Measurements from ENCODE around the gene BSG. TPM values are rescaled to one million over a fixed set of nuclear protein-coding genes. Genes with fewer than 3 reads are reported as not detected.

The BSG gene
- total RNA-seq, 1 experiment from 2014 or later: 653 TPM

DNA sequence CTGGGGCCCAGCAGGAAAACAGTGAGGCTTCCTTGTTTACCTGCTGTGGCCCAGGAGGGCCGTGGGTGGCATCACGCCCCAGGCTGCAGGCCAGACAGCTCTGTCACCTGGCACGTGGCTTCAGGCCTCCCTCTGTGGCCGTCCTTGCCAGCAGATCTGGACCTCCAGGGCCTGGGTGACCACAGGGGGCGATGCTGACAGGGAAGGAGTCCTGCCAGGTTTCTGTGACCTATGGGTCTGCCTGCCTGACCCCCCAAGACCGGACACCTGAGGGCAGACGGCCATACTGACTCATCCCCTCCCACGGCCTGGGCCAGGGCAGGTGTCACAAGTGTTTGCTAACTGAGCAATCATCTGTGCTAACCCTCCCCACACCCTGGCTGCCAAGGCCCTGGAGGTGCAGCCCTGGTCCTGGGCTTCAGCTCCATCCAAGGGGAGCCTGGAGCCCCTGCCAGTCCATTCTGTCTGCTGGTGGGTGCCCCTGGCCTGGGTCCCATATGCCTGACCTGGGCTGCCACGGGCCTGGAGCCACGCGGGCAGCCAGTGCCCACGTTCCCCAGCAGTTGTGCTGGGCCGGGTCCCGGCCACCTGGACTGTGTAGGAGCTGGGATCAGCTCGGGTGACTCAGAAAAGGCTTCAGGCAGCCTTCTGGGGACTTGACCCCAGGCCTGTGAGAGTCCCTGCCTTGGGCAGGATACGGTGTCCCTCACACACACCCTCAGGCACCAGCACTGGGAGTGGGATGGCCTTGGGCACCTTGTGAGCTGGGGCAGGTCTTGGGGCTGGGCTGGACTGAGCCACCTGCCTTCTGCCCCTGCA, 37.2 kb upstream of the BSG start:
- no peak for DNase-seq (ENCODE audit: low read depth, low spot score)
- TF ChIP-seq REST (IDR thresholded peaks at IDR 0.05; ENCODE audit: insufficient read depth in 1 of 2, low read depth in 2 of 2, low read length in 1 of 2) (no peak), POLR2AphosphoS5 (IDR thresholded peaks at IDR 0.05; ENCODE audit: low read depth, low read length) (no peak), SIN3A (IDR thresholded peaks at IDR 0.05; ENCODE audit: borderline replicate concordance, insufficient read depth, low read depth, low read length) (no peak), TCF7L2 (IDR thresholded peaks at IDR 0.05; ENCODE audit: low read depth, low read length) (no peak)
- TF ChIP-seq, protein P1, sequence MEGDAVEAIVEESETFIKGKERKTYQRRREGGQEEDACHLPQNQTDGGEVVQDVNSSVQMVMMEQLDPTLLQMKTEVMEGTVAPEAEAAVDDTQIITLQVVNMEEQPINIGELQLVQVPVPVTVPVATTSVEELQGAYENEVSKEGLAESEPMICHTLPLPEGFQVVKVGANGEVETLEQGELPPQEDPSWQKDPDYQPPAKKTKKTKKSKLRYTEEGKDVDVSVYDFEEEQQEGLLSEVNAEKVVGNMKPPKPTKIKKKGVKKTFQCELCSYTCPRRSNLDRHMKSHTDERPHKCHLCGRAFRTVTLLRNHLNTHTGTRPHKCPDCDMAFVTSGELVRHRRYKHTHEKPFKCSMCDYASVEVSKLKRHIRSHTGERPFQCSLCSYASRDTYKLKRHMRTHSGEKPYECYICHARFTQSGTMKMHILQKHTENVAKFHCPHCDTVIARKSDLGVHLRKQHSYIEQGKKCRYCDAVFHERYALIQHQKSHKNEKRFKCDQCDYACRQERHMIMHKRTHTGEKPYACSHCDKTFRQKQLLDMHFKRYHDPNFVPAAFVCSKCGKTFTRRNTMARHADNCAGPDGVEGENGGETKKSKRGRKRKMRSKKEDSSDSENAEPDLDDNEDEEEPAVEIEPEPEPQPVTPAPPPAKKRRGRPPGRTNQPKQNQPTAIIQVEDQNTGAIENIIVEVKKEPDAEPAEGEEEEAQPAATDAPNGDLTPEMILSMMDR (IDR thresholded peaks at IDR 0.05): no peak
- no peaks in the 10 kb centered on the region for H3K9me3 ChIP-seq (ENCODE audit: control insufficient read depth, insufficient read depth, low read depth, low read length)
- in situ Hi-C loops (cut with HindIII; ENCODE audit: low pct_unique_long_range_greater_than_20kb, low sequenced_read_pairs) (no loop called here), intact Hi-C loops (cut with micrococcal nuclease; ENCODE audit: unreplicated experiment) (no loop called here)
- POLR2A ChIA-PET: no interaction called here
- H3K27ac ChIP-seq (ENCODE audit: low read length): no peak overlapping the region
- no peaks in the 10 kb centered on the region for H3K27me3 ChIP-seq (ENCODE audit: control insufficient read depth, insufficient read depth, low read length)
- CTCF ChIA-PET: no interaction called here
- H3K4me1 ChIP-seq (ENCODE audit: control insufficient read depth, insufficient read depth, low read length): peaks cover 15% of the 10 kb centered on the region
- H3K4me3 ChIP-seq (ENCODE audit: low read depth in 2 of 2, low read length in 2 of 2): no peak overlapping the region
- ATAC-seq: no peak
- BruUV-seq (replicated peaks): no TSS peak
- H3K36me3 ChIP-seq (ENCODE audit: control insufficient read depth, insufficient read depth, low read length): peaks cover 4% of the 10 kb centered on the region; the same call in 1 of the 2 replicates

GRCh38 chr19:536031-536880, 36.1 kb upstream of the BSG start:
- TF ChIP-seq POLR2AphosphoS5 (IDR thresholded peaks at IDR 0.05; ENCODE audit: low read depth, low read length) (no peak), SIN3A (IDR thresholded peaks at IDR 0.05; ENCODE audit: borderline replicate concordance, insufficient read depth, low read depth, low read length) (no peak), REST (IDR thresholded peaks at IDR 0.05; ENCODE audit: insufficient read depth in 1 of 2, low read depth in 2 of 2, low read length in 1 of 2) (no peak), TCF7L2 (IDR thresholded peaks at IDR 0.05; ENCODE audit: low read depth, low read length) (no peak)
- TF ChIP-seq, protein P1 (IDR thresholded peaks at IDR 0.05): no peak
- ChIA-PET POLR2A (no interaction called here), CTCF (no interaction called here)
- in situ Hi-C loops (cut with HindIII; ENCODE audit: low pct_unique_long_range_greater_than_20kb, low sequenced_read_pairs): no loop called here
- peaks cover 4% of the 10 kb centered on the region; the same call in 1 of the 2 replicates for H3K36me3 ChIP-seq (ENCODE audit: control insufficient read depth, insufficient read depth, low read length)
- no peaks in the 10 kb centered on the region for H3K9me3 ChIP-seq (ENCODE audit: control insufficient read depth, insufficient read depth, low read depth, low read length)
- peaks cover 13% of the 10 kb centered on the region for H3K4me1 ChIP-seq (ENCODE audit: control insufficient read depth, insufficient read depth, low read length)
- no peak for ATAC-seq
- DNase-seq (ENCODE audit: low read depth, low spot score): no peak
- no TSS peak for BruUV-seq (replicated peaks)
- intact Hi-C loops (cut with micrococcal nuclease; ENCODE audit: unreplicated experiment): no loop called here
- no peak overlapping the region for H3K4me3 ChIP-seq (ENCODE audit: low read depth in 2 of 2, low read length in 2 of 2)
- no peaks in the 10 kb centered on the region for H3K27me3 ChIP-seq (ENCODE audit: control insufficient read depth, insufficient read depth, low read length)
- H3K27ac ChIP-seq (ENCODE audit: low read length): no peak overlapping the region
